ENCODE data around the gene MSN.
"Not testable (repeated sequence)": the region's sequence is repeated elsewhere in the genome, so short reads cannot be mapped to it uniquely, and the experiment has no call there.

MSN gene

DNA sequence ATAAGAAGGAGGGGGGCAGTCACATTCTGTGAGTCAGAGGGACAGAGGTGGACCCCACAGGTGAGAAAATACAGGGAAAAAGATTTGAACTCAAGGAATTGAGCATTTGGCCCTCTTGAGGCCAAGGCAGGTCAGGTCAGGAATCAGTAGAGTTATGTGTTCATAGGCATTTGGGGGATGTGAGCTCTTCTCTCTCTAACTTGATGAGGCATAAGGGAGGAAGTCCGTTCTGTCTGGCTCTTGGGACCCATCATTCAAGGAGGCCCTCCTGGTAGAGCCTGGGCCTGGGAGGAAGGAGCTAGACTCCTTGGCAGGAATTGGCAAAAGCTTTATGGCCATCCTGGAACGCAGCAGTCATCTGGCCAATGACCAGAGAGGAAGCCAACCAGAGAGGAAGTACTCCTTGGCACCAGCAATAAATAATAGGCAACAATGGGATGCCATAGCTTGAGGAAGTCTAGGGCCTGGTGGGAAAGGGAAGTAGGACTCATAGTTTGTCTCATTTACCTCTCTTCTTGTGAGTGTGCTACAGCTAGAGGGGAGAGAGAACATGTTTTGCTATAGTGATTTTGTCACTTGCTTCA is 53.0 kb downstream of the MSN start:
- DNase-seq (ENCODE audit: low read depth) = no peak

DNA sequence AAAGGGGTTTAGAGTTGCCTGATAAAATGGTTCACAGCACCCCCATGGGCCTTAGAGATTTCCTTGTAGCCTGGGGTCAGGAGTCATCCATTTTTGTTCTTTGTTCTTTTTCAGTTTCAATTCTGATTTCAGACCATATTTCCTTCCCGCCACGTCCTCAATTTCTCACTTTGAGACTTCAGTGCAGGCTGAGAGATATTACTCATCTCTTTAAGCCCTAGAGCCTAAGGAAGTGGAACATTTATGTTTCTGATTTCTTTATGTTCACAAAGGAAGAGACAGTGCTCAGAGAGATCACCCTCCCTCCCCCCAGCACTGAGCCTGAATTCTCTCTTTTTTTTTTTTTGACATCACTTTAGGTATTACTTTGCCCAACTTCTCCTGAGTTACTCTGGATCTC is 56.3 kb downstream of the MSN start:
- no peak for DNase-seq (ENCODE audit: low read depth)

DNA sequence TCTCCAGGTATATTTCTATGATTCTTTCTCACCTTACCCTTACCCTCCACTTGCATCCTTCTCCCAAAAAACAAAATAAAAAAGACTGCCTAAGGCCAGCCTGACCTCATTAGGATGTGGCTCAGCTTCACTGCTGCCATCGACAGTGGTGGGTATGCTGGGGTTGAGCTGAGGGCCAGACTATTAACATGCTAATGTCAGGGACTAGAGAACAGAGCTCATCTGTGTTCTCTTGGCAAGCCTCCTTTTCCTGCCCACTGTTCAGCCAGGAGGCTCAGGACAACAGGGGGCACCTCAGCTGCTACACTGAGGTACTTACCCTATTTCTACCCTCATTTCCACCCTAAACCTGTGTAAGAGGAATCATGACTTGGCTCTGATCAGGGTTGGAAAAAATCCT is 59.3 kb downstream of the MSN start:
- no peak for DNase-seq (ENCODE audit: low read depth)

DNA sequence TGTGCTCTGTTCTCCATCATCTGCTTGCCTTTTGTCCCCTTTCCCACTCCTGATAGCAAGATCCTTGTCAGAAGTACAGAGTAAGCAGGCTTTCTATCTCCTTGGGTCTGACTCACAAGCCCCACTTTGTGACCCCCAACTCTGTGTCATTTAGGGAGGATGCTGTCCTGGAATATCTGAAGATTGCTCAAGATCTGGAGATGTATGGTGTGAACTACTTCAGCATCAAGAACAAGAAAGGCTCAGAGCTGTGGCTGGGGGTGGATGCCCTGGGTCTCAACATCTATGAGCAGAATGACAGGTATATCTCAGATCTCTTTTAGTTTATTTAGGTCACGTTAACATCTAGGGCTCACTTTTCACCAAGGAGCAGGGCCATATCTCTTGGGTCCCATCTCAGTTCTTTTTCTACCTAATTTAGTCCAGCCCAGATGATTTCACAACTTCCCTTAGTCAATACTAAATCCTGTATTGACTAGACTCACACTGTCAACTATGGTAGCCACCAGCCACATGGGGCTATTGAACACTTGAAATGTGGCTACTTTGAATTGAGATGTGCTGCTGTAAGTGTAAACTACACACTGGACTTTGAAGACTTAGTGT is 64.3 kb downstream of the MSN start:
- no peak for DNase-seq (ENCODE audit: low read depth)

DNA sequence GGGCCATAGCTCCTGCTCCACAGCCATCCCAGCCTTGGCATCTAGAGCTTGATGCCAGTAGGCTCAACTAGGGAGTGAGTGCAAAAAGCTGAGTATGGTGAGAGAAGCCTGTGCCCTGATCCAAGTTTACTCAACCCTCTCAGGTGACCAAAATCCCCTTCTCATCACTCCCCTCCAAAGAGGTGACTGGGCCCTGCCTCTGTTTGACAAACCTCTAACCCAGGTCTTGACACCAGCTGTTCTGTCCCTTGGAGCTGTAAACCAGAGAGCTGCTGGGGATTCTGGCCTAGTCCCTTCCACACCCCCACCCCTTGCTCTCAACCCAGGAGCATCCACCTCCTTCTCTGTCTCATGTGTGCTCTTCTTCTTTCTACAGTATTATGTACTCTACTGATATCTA is 73.5 kb downstream of the MSN start:
- DNase-seq (ENCODE audit: low read depth) = no peak

DNA sequence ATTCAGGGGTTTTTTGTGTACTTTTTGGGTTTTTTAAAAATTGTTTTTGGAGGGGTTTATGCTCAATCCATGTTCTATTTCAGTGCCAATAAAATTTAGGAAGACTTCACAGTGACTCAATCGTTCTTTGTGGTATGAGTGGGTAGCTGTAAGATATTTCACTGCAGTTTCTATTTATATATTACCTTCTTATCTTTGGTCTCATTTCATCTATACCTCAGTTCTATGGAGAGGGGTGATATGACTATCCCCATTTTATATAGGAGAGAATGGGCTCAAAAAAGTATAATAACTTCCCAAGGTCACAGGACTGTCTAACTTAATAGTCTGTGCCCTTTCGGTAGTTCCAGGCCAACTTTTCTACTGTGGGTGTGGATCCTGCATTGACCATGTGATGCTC is 74.4 kb downstream of the MSN start:
- DNase-seq (ENCODE audit: low read depth) = no peak

DNA sequence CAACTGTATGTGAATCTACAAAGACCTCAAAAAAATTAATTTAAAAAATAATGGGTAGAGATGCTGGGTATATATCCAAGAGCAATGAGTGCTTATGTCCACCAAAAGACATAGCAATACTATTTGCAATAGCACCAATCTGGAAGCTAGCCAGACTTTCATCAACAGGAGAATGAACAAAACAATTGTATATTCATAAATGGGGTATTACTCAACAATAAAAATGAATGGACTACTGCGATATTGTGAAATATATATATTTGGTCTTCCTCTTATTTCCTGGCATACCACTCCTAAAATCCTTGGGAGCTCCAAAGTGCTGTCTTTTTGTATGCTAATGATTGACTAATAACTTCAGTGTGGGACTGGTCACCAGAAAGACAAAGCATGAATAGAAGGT is 77.5 kb downstream of the MSN start:
- DNase-seq (ENCODE audit: low read depth) = no peak

DNA sequence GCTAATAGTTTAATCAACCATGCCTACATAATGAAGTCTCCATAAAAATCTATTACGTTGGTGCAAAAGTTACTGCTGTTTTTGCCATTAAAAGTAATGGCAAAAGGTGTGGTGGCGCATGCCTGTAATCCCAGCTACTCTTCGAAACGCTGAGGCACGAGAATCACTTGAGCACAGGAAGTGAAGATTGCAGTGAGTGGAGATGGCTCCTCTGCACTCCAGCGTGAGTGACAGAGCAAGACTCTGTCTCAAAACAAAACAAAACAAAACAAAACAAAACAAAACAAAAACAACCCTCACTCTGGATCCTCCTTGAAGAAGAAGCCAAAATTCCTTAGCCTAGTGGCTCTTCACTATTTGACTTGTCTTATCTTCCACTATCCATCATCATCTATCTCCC is 78.0 kb downstream of the MSN start:
- DNase-seq (ENCODE audit: low read depth) = no peak

DNA sequence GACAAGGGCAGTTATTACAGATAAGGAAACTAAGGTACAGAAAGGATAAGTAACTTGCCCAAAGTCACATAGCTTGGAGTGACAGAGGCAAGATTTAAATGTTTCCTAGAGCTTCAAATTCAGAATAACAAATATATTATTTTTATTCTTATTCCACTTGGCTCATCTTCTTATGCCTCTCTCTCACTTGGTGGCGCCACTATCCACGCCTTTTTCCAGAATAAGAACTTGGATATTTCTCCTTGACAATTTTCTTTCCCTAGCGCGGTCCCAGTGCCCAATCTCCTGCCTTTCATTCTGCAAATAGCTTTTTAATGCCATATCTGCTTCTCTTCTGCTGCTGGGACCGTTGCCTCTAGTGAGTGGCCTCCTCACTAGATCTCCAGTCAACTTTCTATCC is 78.5 kb downstream of the MSN start:
- no peak for DNase-seq (ENCODE audit: low read depth)

DNA sequence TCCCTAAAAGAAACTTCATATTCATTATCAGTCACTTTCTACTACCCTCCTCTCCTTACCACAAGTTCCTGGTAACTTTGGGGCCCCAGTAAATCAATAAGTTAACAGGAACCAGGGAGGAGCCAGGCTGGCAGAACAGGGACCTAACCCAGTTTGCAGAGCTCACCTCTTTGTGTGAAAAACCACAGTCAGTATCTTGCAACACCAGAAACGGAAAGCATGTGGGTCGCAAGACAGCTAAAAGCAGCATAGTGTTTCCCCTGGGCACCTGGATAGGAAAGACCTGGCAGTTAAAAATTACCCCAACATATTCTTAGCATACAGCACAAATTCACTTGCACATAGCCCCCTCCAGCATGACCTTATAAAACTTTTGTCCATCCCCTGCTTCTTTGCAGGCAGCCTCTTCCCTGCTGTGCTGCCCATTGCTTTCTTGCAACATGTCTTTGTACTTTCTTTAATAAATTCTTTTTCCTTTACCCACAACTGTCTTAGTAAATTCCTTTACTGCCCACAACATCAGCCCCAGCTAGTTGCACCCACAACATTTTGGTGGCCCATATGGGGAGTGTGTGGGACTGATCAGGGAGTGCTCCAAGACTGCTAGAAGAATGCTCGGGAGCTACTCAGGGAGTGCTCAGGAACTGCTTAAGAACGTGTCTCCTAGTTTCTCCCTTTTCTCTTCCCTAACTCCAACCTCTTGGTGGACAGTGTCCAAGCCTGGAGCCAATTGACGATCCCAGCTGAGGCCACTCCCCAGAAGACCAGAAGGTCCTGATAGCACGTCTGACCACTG is 83.4 kb downstream of the MSN start:
- no peak for DNase-seq (ENCODE audit: low read depth)

DNA sequence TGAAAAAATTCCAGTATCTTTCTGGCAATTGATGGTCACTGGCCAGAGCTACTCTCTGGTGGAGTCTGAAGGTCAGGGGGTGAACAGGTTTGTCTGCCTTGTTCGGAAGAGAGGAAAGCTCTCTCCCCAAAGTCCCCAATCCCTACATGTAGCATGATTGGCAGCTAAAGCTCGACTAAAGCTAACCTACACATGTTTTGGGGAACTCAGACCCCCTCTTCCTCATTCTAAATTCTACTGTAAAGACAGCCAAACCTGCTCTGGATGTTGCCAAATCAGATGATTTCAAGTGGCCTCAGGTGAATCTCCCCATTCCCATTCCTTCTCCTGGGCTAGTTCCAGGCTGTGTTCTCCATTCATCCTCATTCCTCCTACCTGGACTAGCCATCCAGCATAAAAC is 84.1 kb downstream of the MSN start:
- DNase-seq (ENCODE audit: low read depth) = no peak

DNA sequence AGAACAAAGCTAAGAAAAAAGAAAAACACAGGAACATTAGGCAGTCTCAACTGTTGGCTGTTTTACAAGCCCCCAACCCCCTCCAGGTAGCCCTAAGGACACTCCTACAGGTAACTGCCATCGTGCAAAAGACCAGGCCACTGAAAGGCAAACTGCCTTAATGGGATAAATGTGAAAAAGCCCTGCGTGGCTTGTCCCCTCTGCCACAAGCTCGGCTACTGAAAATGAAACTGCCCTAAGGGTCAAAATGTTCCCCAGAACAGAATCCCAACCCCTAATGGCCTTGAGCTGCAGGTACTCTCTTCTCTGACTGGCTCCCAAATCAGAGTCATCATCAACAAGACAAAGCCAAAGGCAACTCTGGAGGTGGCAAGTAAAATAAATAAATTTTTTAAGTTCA is 84.8 kb downstream of the MSN start:
- DNase-seq (ENCODE audit: low read depth) = no peak

DNA sequence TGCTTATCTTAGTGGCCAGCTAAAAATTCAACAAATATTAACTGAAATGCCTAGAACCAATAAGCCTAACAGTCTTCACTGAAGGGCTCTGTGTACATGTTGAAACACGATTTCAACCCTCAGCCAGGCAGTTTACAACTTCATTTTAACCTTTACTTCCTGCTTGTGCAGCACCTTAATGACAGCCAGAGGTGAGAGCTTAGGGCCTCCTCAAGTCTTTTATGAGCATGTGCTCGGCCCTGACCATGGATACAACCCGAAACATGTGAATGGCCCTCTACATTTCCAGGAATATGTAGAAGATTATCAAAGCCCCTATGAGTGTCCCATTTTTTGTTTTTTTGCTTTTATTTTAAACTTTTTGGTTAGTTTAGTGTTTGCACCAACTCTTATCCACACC is 88.3 kb downstream of the MSN start:
- no peak for DNase-seq (ENCODE audit: low read depth)

DNA sequence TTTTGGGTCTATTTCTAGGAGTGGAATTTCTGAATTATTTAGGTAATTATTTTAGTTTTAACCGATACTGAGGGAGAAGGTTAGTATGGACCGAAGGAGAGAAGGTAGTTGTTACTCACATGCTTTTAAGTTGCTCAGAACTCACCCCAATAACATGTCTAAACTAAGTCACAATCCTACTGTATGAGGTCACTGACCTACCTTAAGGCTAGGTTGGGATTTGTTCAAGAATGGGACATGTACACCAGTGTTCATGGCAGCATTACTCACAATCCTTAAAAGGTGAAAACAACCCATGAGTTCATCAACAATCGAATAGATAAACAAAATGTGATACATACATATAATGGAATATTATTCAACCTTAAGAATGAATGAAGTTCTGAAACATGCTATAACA is 90.5 kb downstream of the MSN start:
- DNase-seq (ENCODE audit: low read depth) = no peak

DNA sequence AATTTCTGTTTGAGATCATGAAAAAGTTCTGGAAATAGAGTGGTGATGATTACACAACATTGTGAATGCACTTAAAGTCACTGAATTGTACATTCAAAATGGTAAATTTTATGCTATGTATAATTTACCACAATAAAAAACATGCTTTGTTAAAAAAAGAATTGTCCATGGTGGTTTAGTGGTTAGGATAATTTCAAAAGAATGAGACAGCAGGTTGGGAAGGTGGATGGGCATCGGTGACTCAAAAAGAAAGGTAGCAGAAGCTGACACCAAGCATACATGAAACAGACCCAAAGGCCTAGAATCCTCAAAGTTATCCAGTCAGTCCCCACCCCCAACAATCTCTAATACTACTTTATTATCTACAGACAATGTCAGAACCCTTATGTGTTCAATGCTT is 91.1 kb downstream of the MSN start:
- no peak for DNase-seq (ENCODE audit: low read depth)

DNA sequence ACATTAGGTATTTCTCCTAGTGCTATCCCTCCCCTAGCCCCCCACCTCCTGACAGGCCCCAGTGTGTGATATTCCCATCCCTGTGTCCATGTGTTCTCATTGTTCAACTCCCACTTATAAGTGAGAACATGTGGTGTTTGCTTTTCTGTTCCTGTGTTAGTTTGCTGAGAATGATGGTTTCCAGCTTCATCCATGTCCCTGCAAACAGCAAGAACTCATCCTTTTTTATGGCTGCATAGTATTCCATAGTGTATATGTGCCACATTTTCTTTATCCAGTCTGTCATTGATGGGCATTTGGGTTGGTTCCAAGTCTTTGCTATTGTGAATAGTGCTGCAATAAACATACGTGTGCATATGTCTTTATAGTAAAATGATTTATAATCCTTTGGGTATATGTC is 92.1 kb downstream of the MSN start:
- DNase-seq (ENCODE audit: low read depth) = not testable (repeated sequence)

DNA sequence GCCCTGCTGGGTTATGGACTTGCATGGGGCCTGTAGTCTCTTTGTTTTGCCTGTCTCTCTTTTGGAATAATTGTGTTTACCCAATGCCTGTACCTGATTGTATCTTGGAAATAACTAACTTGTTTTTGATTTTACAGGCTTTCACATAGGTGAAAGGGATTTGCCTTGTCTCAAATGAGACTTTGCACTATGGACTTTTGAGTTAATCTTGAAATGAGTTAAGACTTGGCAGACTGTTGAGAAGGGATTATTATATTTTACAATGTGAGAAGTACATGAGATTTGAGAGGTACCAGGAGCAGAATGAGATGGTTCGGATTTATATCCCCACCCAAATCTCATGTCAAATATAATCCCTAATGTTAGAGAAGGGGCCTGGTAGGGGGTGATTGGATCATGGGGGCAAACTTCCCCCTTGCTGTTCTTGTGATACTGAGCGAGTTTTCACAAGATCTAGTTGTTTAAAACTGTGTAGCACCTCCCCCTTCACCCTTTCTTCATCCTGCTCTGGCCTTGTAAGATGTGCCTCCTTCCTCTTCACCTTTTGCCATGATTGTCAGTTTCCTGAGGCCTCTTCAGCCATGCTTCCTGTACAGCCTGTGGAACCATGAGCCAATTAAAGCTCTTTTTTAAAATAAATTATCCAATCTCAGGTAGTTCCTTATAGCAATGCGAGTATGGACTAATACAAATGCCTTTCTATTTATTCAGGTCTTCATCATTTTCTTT is 102.3 kb downstream of the MSN start:
- DNase-seq (ENCODE audit: low read depth) = no peak

DNA sequence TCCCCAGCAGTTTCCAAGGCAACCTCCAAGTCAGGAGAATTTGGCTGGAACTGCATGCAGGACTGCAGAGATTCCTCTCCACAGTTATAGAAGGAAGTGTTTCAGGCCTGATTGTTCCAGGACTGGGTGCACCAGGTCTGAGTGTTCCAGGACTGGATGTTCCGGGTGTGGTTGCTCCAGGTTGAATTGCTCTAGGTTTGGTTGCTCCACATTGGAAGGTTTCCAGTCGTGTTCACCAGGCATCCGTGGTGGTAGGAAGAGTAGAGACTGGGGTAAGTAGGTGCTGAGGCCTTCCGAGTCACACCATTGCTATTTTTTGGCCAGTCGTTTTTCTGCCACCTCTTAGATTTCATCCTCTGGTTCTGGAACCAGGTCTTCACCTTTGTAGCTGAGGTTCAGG is 105.4 kb downstream of the MSN start:
- DNase-seq (ENCODE audit: low read depth) = no peak

DNA sequence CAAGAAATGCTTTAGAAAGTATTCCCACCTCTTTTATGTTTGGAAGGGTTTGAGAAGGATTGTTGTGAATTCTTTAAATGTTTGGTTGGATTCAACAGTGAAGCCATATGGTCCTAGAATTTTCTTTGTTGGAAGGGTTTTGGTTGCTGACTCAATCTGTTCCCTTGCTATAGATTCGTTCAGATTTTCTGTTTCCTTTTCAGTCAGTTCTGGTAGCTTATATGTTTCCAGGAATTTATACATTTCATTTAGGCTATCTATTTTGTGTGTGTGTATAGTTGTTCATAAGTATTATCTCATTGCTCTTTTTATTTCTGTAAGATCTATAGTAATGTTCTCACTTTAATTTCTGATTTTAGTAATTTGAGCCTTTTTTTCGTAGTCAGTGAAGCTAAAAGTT is 114.4 kb downstream of the MSN start:
- DNase-seq (ENCODE audit: low read depth) = no peak

DNA sequence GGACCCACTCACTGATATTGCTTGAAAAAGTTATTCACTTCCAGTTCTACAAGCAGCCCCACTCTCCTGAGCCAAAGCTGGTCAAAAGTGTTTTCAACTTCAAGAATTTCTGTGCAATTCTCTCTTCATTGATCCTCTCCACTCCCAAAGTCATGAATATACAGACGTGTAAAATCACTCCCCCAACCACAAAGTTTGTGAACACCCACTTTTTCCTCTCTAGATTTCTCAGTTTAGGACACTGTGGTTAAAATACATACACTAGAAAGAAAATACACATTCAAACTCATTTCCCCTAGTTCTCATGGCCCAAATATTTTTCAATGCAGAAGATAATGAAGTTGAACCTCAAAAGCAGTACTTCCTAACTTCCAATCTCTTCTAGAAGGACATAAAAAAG is 116.3 kb downstream of the MSN start:
- no peak for DNase-seq (ENCODE audit: low read depth)
